ENCODE measurements around the gene FANCE. TPM values are rescaled to one million over a fixed set of nuclear protein-coding genes. Genes with fewer than 3 reads are reported as not detected.

FANCE gene
- total RNA-seq, 1 donor from 2014 or later = 1.1 TPM

- no peak for DNase-seq (ENCODE audit: low spot score)
- ATAC-seq = no peak
Observed at GRCh38 chr6:35483062-35483461, 30.9 kb downstream of the FANCE start.

GRCh38 chr6:35483490-35483889, 31.4 kb downstream of the FANCE start:
- DNase-seq (ENCODE audit: low spot score) (no peak), ATAC-seq (no peak)

DNA sequence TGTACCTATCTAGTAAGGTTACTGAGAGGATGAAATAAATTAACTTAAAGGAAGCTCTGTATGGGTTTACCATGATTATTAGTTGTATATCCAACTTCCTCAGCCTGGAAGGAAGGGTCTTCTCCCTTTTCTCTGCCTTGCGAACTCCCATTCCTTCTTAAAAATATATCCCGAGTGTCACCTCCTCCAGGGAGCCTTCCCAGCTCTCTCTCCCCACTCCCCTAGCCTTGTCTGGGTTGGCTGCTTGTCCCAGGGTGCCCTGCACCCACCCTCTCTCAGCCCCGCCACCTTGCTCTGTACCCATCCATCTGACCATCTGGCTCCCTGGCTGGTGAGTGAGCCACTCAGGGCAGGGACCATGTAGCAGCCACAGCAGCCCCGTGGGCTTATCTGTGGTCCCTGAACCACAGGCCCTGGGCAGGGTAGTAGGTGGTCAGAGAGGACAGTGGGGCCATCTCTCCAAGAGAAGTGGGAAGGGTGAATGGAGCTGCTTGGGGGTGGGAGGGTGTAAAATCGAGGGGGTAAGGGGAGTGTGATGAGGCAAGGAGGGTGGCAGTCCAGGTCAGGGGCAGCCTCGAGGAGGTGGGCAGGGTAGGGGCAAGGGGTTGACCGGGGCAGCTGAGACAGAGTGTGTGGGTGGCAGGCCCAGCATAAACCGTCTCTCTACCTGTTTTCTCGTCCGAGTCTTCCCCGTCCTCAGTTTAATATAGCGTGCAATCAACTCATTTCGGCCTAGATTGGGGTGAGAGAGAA, 31.9 kb downstream of the FANCE start:
- ATAC-seq = no peak
- DNase-seq (ENCODE audit: low spot score) = no peak

GRCh38 chr6:35484921-35485392, 32.8 kb downstream of the FANCE start:
- no peak for ATAC-seq
- DNase-seq (ENCODE audit: low spot score) = no peak

DNA sequence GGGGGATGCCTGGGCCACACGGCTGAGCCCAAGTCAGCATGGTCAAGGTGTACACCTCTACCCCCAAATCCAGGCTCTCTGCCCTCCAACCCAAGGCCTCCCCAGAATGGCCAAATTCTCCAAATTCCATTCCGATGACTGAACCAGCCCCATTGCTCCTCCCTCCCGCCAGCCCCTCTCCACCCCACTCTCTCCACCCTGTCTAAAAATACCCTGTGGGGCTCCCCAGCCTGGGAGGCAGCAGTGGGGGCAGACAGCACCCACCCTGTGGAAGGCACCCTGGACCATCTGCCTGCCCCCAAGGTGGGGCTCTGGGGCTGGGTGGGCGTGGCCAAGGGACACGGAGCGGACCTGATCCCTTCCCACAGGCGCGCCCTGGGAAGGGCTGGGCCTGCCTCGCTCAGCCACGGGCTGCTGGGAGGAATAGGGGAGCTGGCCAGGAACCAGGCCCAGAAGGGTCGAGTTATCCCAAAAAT, 33.3 kb downstream of the FANCE start:
- peak; percentile 6 for ATAC-seq
- no peak for DNase-seq (ENCODE audit: low spot score)

GRCh38 chr6:35486005-35486925, 34.1 kb downstream of the FANCE start:
- DNase-seq (ENCODE audit: low spot score) = no peak
- no peak for ATAC-seq

- ATAC-seq (peak; percentile 11), DNase-seq (ENCODE audit: low spot score) (no peak)
Observed at GRCh38 chr6:35487658-35488516, 35.7 kb downstream of the FANCE start.

DNA sequence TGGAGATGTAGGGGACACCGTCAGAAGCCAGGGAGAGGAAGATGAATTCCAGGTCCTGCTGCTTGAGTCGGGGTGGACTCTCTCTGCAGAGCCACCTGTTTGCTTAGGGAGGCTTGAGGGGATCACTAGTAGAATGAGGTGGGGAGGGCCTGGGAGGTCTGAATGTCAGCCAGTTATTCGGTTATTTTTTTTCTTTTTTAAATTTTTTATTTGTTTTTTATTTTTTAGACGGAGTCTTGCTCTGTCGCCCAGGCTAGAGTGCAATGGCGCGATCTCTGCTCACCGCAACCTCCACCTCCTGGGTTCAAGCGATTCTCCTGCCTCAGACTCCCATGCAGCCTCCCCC, 36.4 kb downstream of the FANCE start:
- DNase-seq (ENCODE audit: low spot score) (no peak), ATAC-seq (no peak)

DNA sequence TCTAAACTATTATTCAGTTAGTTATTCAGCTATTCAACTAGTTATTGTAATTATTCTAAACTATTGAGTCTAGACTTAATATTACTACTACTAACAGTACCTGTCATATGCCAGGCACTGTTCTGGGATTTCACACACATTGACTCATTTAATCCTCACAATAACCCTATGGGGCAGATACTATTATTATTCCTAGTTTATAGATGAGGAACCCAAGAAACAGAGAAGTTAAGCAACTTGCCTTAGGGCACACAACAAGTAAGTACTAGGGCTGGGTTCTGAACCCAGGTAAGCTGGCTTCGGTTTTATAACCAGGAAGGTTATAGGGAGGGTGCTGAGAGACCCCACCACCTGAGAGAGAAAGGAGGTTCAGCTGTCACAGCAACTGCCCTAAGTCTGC, 36.9 kb downstream of the FANCE start:
- no peak for ATAC-seq
- DNase-seq (ENCODE audit: low spot score) = no peak

DNA sequence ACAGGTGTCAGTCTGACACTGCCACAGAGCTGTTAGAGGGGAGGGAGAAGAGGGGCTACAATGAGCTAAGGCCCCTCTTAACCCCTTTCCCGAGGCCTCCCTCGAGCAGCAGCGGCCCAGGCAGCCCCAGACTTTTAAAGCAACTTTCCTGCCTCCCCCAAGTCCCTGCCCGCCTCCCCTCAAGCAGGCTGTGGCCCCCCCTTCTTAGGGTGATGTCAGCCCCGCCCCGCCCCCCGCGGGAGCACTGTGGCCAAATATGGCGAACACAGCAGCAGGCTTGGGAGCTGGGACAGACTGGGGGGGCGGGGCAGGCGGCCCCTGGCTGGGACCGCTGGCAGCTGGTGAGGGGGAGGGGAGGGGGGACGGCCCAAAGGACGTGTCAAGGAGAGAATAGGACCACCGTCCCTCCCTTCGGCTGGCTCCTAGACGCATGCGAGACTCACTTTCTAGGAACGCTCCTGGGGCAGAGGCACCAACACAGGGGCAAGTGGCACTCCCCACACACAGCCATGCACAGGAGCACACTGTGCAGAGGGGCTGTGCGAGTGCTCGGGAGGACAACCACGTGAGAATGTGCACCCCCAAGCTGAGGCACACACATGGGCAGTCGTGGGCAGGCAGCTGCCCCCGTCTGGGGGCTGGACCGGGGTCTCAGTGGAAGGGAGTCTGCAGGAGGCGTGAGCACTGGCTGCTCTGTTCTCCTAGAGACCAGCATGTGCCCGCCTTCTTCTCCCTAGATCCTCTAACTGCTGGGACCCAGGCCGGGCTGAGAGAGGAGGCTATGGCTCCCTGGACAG, 38.1 kb downstream of the FANCE start:
- no peak for DNase-seq (ENCODE audit: low spot score)
- ATAC-seq = peak; percentile 18

GRCh38 chr6:35490821-35491557, 38.9 kb downstream of the FANCE start:
- ATAC-seq = no peak
- DNase-seq (ENCODE audit: low spot score) = no peak

DNA sequence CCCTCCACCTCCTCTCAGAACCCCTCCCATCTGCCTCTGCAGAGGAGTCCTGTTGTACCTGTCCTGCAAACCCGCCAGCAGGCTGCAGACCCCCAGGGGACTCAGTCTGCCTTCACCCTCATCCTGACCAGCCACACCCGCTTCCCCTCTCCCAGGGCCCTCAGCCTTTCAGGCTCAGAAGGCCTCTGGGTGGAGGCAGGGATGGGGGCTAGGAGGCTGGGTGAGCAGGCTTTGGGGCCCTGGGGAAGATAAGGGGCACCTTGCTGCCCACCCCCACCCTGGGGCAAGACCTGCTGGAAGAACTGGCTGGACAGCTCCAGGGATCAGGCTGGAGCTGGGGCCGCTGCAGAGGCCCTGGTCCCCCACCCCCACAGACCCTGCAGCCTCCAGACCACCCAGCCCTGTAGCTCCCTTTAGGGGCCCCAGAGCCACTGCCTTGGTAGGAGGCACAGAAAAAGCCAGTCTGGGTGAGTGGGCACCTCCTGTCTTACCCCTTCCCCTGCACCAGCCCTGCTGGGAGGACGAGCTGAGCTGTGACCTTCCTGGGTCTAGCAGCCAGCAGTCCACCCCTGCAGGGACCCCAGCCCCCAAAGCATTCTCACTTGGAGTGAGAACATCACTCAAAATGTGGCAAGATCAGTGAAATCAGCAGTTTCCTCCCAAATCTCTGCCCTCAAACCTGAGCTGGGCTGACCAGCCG, 39.6 kb downstream of the FANCE start:
- DNase-seq (ENCODE audit: low spot score) (no peak), ATAC-seq (no peak)

DNA sequence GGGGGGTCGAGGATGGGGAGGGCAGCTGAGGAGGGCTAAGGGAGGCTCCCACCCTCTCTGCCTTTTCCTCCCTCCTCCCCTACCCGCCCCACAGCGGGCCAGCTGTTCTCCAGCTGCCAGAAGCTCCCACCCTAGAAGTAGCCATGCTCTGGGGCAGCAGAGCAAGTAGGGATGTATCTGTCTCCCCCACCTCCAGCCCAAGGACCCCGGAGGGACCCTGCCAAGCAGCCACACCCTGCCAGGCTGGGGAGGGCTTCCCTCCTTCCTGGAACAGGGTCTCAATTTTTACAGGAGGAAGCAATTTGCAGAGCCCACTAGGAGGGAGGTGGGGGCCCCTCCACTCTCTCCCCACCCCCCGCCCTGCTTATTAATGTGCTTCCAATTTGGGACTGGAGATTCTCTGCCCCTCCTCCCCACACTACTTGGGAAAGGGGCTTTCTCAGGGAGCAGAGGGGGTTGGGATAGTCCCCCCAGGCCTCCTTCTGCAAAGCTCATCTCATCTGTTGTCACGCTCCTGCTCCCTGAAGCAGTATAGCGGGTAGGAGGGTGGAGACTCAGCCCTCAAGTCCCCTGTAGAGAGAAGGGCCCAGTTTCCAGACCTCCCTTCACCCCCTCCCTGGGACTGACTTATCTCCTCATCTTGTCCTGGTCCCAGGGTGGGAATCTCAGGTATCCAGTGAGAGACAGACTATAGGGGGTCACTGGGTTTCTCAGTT, 40.3 kb downstream of the FANCE start:
- ATAC-seq = no peak
- no peak for DNase-seq (ENCODE audit: low spot score)

DNA sequence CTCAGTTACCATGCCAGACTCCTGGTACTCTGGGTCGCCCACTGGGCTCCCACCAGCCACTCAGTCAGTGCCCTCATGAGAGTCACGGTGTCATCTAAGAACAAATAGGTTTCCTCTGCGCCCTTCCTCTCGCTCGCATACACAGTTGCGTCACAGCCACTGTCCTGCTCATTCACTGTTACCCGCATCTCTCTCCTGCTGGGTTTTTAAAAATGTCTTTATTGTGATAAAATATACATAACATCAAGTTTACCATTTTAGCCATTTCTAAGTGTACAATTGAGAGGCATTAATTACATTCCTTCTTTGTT, 40.8 kb downstream of the FANCE start:
- DNase-seq (ENCODE audit: low spot score) = no peak
- ATAC-seq = no peak

DNA sequence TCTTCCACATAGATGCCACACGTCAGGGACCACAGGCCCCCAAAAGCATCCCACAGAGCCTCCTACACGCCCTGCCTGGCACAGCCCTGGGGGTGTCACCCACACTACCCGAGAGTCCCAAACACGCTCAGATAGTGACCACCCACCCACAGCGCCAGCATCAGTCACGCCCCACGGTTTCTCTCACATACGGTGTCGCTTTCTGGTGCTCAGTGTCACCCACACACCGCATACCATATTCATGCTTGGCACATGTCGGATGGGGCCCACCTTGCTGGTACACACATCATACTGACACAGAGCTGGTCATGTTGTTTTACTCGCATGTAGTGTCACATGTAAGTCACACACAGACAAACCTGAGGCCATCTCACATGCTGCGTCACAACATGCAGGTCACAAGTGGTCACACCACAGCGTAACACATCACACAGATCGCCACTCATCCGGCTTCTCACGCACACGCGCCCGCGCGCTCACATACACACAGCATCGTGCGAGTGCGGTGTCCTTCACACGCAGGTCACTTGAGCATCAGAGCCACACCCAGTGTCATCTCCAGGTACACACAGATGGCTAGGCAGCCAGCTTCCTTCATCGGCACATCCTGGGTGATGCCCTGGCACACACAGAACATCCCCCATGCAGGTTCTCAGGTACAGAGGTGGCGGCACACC, 41.3 kb downstream of the FANCE start:
- ATAC-seq (no peak), DNase-seq (ENCODE audit: low spot score) (no peak)

- no peak for DNase-seq (ENCODE audit: low spot score)
- ATAC-seq = no peak
Observed at GRCh38 chr6:35494161-35494563, 42.0 kb downstream of the FANCE start.

- ATAC-seq = no peak
- no peak for DNase-seq (ENCODE audit: low spot score)
Observed at GRCh38 chr6:35495258-35496035, 43.3 kb downstream of the FANCE start.

All from left lobe of liver (tissue), 2 donors.